ENCODE results near the gene BRIP1.

DNA sequence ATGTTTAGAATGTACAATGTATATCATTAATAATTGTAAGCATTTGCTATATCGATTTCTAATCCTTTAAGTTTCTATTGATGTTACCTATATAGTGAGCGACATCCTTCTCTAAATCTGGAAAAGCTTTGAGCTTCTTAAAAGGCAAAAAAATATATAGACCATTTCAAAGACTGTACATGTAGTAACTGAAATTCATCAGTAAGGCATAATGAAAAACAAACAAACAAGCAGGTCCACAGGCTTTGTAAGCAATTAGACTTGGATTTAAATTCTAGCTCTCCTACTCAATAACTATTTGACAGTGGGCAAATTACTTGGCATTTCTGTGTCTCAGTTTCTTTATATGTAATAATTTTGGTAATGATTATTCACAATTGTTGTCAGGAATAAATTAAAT is 220.6 kb downstream of the BRIP1 start:
- TF ChIP-seq EZH2 (IDR thresholded peaks at IDR 0.05; ENCODE audit: low read length, missing control alignments): no peak
- TF ChIP-seq, protein P1, sequence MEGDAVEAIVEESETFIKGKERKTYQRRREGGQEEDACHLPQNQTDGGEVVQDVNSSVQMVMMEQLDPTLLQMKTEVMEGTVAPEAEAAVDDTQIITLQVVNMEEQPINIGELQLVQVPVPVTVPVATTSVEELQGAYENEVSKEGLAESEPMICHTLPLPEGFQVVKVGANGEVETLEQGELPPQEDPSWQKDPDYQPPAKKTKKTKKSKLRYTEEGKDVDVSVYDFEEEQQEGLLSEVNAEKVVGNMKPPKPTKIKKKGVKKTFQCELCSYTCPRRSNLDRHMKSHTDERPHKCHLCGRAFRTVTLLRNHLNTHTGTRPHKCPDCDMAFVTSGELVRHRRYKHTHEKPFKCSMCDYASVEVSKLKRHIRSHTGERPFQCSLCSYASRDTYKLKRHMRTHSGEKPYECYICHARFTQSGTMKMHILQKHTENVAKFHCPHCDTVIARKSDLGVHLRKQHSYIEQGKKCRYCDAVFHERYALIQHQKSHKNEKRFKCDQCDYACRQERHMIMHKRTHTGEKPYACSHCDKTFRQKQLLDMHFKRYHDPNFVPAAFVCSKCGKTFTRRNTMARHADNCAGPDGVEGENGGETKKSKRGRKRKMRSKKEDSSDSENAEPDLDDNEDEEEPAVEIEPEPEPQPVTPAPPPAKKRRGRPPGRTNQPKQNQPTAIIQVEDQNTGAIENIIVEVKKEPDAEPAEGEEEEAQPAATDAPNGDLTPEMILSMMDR (conservative IDR thresholded peaks at IDR 0.05 in 1 of 2, IDR thresholded peaks at IDR 0.05 in 1 of 2; ENCODE audit: low read depth in 1 of 2, low read length in 2 of 2): no peak
